HG03520 (cell line): Measurements from ENCODE around the gene MACROD1.

Experiments
- ATAC-seq: cut with Tn5 transposase; IDR thresholded peaks from one replicate; pipeline ENCODE4 v1.9.1; 2021; ENCODE audit warnings: mild to moderate bottlenecking, moderate library complexity; ENCODE audit not compliant: unreplicated experiment

The MACROD1 gene

GRCh38 chr11:64131683-64132190 lies 34.2 kb downstream of the MACROD1 start:
- no peak for ATAC-seq

GRCh38 chr11:64130618-64131017 lies 35.3 kb downstream of the MACROD1 start:
- no peak for ATAC-seq

GRCh38 chr11:64129403-64129802 lies 36.5 kb downstream of the MACROD1 start:
- ATAC-seq = no peak

- ATAC-seq = no peak
Observed at GRCh38 chr11:64128255-64129006, 37.5 kb downstream of the MACROD1 start.

- ATAC-seq = no peak
Observed at GRCh38 chr11:64127267-64128072, 38.4 kb downstream of the MACROD1 start.

- ATAC-seq = no peak
Observed at GRCh38 chr11:64126796-64127195, 39.1 kb downstream of the MACROD1 start.

- no peak for ATAC-seq
Observed at GRCh38 chr11:64126371-64126770, 39.5 kb downstream of the MACROD1 start.

- ATAC-seq = no peak
Observed at GRCh38 chr11:64125676-64126075, 40.2 kb downstream of the MACROD1 start.

GRCh38 chr11:64124147-64124546 lies 41.8 kb downstream of the MACROD1 start:
- no peak for ATAC-seq

- ATAC-seq = no peak
Observed at GRCh38 chr11:64123679-64124078, 42.2 kb downstream of the MACROD1 start.

- no peak for ATAC-seq
Observed at GRCh38 chr11:64122411-64123410, 43.2 kb downstream of the MACROD1 start.

GRCh38 chr11:64121663-64122410 lies 44.1 kb downstream of the MACROD1 start:
- no peak for ATAC-seq

GRCh38 chr11:64120951-64121569 lies 44.9 kb downstream of the MACROD1 start:
- ATAC-seq = no peak

GRCh38 chr11:64119700-64120099 lies 46.2 kb downstream of the MACROD1 start:
- no peak for ATAC-seq

- ATAC-seq = no peak
Observed at GRCh38 chr11:64118876-64119665, 46.8 kb downstream of the MACROD1 start.

GRCh38 chr11:64117763-64118459 lies 48.0 kb downstream of the MACROD1 start:
- no peak for ATAC-seq

- no peak for ATAC-seq
Observed at GRCh38 chr11:64115531-64116522, 50.1 kb downstream of the MACROD1 start.
